K562 (cell line): ENCODE results near the gene IGIP. TPM values are rescaled to one million over a fixed set of nuclear protein-coding genes. Genes with fewer than 3 reads are reported as not detected.

Experiments
- CHCHD3 ChIP-seq: fragments of 250-450 bp; sonication (Bioruptor Pico); IDR thresholded peaks from 2 replicates; pipeline ENCODE4 v2.1.2; 2022; ENCODE audit warnings: mild to moderate bottlenecking
- GATA2 ChIP-seq: sonication (generic); formaldehyde crosslinking; IDR thresholded peaks from 2 replicates; pipeline ENCODE4 v1.4.0; 2020; ENCODE audit warnings: mild to moderate bottlenecking, missing genetic modification reagents
- NFRKB ChIP-seq: fragments of 450-650 bp; IDR thresholded peaks from 2 replicates; pipeline ENCODE4 v1.6.1; 2016; ENCODE audit warnings: low read depth
- PYGO2 ChIP-seq: fragments of 450-650 bp; IDR thresholded peaks from 2 replicates; pipeline ENCODE4 v1.6.1; 2016; ENCODE audit warnings: mild to moderate bottlenecking, missing genetic modification characterization, moderate library complexity, missing compliant biosample characterization
- TOE1 ChIP-seq, 2 experiments: fragments of 450-650 bp in 1 of 2; sonication (generic) in 1 of 2; formaldehyde crosslinking in 1 of 2; IDR thresholded peaks; 2 replicates each; pipeline versions ENCODE4 v1.7.1 to v1.8.0; 2016 to 2022; ENCODE audit warnings: borderline replicate concordance in 2 of 2, mild to moderate bottlenecking in 2 of 2, antibody characterized with exemption in 1 of 2, inconsistent platforms in 1 of 2, low read depth in 1 of 2, missing genetic modification reagents in 1 of 2, moderate library complexity in 1 of 2
- ZBED1 ChIP-seq: IDR thresholded peaks from 2 replicates; pipeline ENCODE4 v1.6.1; 2014
- ZBTB11 ChIP-seq, 3 experiments: fragments of 200-800 bp in 1 of 3; fragments of 250-450 bp in 1 of 3; fragments of 450-650 bp in 1 of 3; sonication (Bioruptor Pico) in 1 of 3; sonication (Bioruptor generic) in 1 of 3; formaldehyde crosslinking in 1 of 3; IDR thresholded peaks; 2 replicates each; pipeline versions ENCODE4 v1.6.1 to v1.8.0; 2016 to 2022; ENCODE audit warnings: mild to moderate bottlenecking in 2 of 3, missing genetic modification characterization in 2 of 3, missing compliant biosample characterization in 1 of 3, moderate library complexity in 1 of 3
- ZKSCAN8 ChIP-seq: fragments of 200-800 bp; sonication (Bioruptor generic); IDR thresholded peaks from 2 replicates; pipeline ENCODE4 v1.6.1; 2016; ENCODE audit warnings: missing genetic modification characterization, missing compliant biosample characterization
- ZNF253 ChIP-seq: fragments of 250-450 bp; sonication (Bioruptor Pico); conservative IDR thresholded peaks from 2 replicates; pipeline ENCODE4 v1.6.1; 2021; ENCODE audit warnings: mild to moderate bottlenecking
- ZNF282 ChIP-seq: sonication (generic); formaldehyde crosslinking; IDR thresholded peaks from 2 replicates; pipeline ENCODE4 v1.8.1; 2023; ENCODE audit warnings: missing genetic modification reagents
- ZNF408 ChIP-seq: fragments of 250-450 bp; sonication (Bioruptor Pico); IDR thresholded peaks from 2 replicates; pipeline ENCODE4 v1.4.0; 2020; ENCODE audit warnings: low read depth, mild to moderate bottlenecking, moderate library complexity
- polyA plus RNA-seq, 8 experiments: library from polyadenylated mRNA; depleted of rRNA in 4 of 8; stranded (reverse) in 5 of 8; unstranded in 3 of 8; fragments of >200 nt; fragmentation: Nextera tagmentation in 2 of 8; fragmentation: Illumina TruSeq in 1 of 8; extraction: Ambion mirVana in 2 of 8; extraction: Trizol in 1 of 8; gene quantifications; 2 replicates each; pipeline versions ENCODE4 v1.2.1 to v1.2.3, GENCODE V29; 2011 to 2014; ENCODE audit warnings: inconsistent platforms in 1 of 8, missing spikeins in 1 of 8
- total RNA-seq, 7 experiments: library from RNA; depleted of rRNA in 6 of 7; stranded (reverse); fragments of >200 nt in 6 of 7; fragmentation: Illumina TruSeq in 2 of 7; extraction: Trizol in 2 of 7; gene quantifications; 2 replicates each; pipeline versions ENCODE4 v1.2.1 to v1.2.3, GENCODE V29; 2011 to 2021; ENCODE audit warnings: low replicate concordance in 1 of 7
- TF ChIP-seq, protein P1 (sequence below): fragments of 200-800 bp; sonication (Bioruptor generic); IDR thresholded peaks from 2 replicates; pipeline ENCODE4 v1.6.1; 2016; ENCODE audit warnings: missing genetic modification characterization, missing compliant biosample characterization
- TF ChIP-seq, protein P2 (sequence below): sonication (generic); formaldehyde crosslinking; IDR thresholded peaks from 2 replicates; pipeline ENCODE4 v1.8.1; 2022; ENCODE audit warnings: missing genetic modification reagents
- TF ChIP-seq, protein P3 (sequence below): sonication (generic); formaldehyde crosslinking; IDR thresholded peaks from 2 replicates; pipeline ENCODE4 v1.8.1; 2023; ENCODE audit warnings: mild to moderate bottlenecking, missing genetic modification reagents
- TF ChIP-seq, protein P4 (sequence below): sonication (generic); IDR thresholded peaks from 2 replicates; pipeline ENCODE4 v1.6.1; 2016

IGIP gene
- total and polyA plus RNA-seq, 9 of the 15 experiments (the other 6 are each of a cell fraction or from before 2014, with no cell fraction given) = 0.52 to 1.6 (median 1.2) TPM

GRCh38 chr5:140113699-140114263 is 12.0 kb upstream of the IGIP start, which contains the start of gene PURA (continued):
- TF ChIP-seq, protein P1, sequence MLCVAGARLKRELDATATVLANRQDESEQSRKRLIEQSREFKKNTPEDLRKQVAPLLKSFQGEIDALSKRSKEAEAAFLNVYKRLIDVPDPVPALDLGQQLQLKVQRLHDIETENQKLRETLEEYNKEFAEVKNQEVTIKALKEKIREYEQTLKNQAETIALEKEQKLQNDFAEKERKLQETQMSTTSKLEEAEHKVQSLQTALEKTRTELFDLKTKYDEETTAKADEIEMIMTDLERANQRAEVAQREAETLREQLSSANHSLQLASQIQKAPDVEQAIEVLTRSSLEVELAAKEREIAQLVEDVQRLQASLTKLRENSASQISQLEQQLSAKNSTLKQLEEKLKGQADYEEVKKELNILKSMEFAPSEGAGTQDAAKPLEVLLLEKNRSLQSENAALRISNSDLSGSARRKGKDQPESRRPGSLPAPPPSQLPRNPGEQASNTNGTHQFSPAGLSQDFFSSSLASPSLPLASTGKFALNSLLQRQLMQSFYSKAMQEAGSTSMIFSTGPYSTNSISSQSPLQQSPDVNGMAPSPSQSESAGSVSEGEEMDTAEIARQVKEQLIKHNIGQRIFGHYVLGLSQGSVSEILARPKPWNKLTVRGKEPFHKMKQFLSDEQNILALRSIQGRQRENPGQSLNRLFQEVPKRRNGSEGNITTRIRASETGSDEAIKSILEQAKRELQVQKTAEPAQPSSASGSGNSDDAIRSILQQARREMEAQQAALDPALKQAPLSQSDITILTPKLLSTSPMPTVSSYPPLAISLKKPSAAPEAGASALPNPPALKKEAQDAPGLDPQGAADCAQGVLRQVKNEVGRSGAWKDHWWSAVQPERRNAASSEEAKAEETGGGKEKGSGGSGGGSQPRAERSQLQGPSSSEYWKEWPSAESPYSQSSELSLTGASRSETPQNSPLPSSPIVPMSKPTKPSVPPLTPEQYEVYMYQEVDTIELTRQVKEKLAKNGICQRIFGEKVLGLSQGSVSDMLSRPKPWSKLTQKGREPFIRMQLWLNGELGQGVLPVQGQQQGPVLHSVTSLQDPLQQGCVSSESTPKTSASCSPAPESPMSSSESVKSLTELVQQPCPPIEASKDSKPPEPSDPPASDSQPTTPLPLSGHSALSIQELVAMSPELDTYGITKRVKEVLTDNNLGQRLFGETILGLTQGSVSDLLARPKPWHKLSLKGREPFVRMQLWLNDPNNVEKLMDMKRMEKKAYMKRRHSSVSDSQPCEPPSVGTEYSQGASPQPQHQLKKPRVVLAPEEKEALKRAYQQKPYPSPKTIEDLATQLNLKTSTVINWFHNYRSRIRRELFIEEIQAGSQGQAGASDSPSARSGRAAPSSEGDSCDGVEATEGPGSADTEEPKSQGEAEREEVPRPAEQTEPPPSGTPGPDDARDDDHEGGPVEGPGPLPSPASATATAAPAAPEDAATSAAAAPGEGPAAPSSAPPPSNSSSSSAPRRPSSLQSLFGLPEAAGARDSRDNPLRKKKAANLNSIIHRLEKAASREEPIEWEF (CRISPR knock-in tag) = no peak
- TF ChIP-seq ZBED1 (no peak), ZNF408 (CRISPR knock-in tag) (no peak), TOE1 (IDR thresholded peaks at IDR 0.05; ENCODE audit: borderline replicate concordance) (no peak), TOE1 (CRISPR knock-in tag; IDR thresholded peaks at IDR 0.05; ENCODE audit: borderline replicate concordance, low read depth) (no peak), ZBTB11 (CRISPR knock-in tag; IDR thresholded peaks at IDR 0.05) (no peak), ZNF282 (CRISPR knock-in tag) (0 out of 2 replicates have a peak, but pooled peaks have one; percentile 48), NFRKB (no peak), GATA2 (CRISPR knock-in tag) (no peak), PYGO2 (tag) (no peak), ZNF253 (CRISPR knock-in tag) (no peak), CHCHD3 (CRISPR knock-in tag) (no peak), ZKSCAN8 (CRISPR knock-in tag) (no peak)
- TF ChIP-seq, protein P2, sequence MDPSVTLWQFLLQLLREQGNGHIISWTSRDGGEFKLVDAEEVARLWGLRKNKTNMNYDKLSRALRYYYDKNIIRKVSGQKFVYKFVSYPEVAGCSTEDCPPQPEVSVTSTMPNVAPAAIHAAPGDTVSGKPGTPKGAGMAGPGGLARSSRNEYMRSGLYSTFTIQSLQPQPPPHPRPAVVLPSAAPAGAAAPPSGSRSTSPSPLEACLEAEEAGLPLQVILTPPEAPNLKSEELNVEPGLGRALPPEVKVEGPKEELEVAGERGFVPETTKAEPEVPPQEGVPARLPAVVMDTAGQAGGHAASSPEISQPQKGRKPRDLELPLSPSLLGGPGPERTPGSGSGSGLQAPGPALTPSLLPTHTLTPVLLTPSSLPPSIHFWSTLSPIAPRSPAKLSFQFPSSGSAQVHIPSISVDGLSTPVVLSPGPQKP (CRISPR knock-in tag) = no peak
- TF ChIP-seq, protein P3, sequence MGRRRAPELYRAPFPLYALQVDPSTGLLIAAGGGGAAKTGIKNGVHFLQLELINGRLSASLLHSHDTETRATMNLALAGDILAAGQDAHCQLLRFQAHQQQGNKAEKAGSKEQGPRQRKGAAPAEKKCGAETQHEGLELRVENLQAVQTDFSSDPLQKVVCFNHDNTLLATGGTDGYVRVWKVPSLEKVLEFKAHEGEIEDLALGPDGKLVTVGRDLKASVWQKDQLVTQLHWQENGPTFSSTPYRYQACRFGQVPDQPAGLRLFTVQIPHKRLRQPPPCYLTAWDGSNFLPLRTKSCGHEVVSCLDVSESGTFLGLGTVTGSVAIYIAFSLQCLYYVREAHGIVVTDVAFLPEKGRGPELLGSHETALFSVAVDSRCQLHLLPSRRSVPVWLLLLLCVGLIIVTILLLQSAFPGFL (CRISPR knock-in tag) = no peak
- TF ChIP-seq, protein P4, sequence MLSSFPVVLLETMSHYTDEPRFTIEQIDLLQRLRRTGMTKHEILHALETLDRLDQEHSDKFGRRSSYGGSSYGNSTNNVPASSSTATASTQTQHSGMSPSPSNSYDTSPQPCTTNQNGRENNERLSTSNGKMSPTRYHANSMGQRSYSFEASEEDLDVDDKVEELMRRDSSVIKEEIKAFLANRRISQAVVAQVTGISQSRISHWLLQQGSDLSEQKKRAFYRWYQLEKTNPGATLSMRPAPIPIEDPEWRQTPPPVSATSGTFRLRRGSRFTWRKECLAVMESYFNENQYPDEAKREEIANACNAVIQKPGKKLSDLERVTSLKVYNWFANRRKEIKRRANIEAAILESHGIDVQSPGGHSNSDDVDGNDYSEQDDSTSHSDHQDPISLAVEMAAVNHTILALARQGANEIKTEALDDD = peak; percentile 56; the same call in 1 of the 2 replicates
